GM18951 (cell line): ENCODE measurements around the gene SLC6A16.
"Not testable (repeated sequence)": the region's sequence is repeated elsewhere in the genome, so short reads cannot be mapped to it uniquely, and the experiment has no call there.

Experiments
- POLR2A ChIP-seq: IDR thresholded peaks from 4 replicates; pipeline ENCODE4 v1.6.1; 2011; ENCODE audit warnings: mild to moderate bottlenecking; ENCODE audit not compliant: insufficient read length, insufficient read depth; ENCODE audit errors: extremely low read depth
- in situ Hi-C: fragments of 300-500 bp; cut with MboI; formaldehyde crosslinking; loops from one replicate; pipeline ENCODE4 v1.12.0; 2022; ENCODE audit warnings: low sequenced_read_pairs, mixed read lengths, inconsistent platforms; ENCODE audit not compliant: unreplicated experiment

SLC6A16 gene

GRCh38 chr19:49324801-49325576 is at the start of gene SLC6A16:
Gene SLC6A16 (minus strand): TSS chr19:49325191. CDS start chr19:49311347, 13,844 bp downstream.
- in situ Hi-C loops, result no loop called here
- no peak for TF ChIP-seq POLR2A

- in situ Hi-C loops, result not testable (repeated sequence)
Observed at GRCh38 chr19:49373174-49373573, 48.2 kb upstream of the SLC6A16 start.

GRCh38 chr19:49371184-49371583 is 46.2 kb upstream of the SLC6A16 start:
- no peak for TF ChIP-seq POLR2A
- in situ Hi-C loops, result no loop called here

GRCh38 chr19:49368711-49369358 is 43.8 kb upstream of the SLC6A16 start:
- TF ChIP-seq POLR2A, result no peak
- in situ Hi-C loops, result no loop called here

GRCh38 chr19:49366110-49366509 is 41.1 kb upstream of the SLC6A16 start:
- in situ Hi-C loops, result no loop called here
- no peak for TF ChIP-seq POLR2A

GRCh38 chr19:49364083-49364737 is 39.2 kb upstream of the SLC6A16 start:
- in situ Hi-C loops, result no loop called here
- TF ChIP-seq POLR2A, result no peak

GRCh38 chr19:49363268-49364082 is 38.5 kb upstream of the SLC6A16 start, which contains the start of gene DKKL1:
Gene DKKL1 (plus strand): TSS chr19:49363877. CDS start chr19:49363999, 122 bp downstream.
- in situ Hi-C loops, result no loop called here
- TF ChIP-seq POLR2A, result no peak

- no peak for TF ChIP-seq POLR2A
- in situ Hi-C loops, result no loop called here
Observed at GRCh38 chr19:49362929-49363267, 37.9 kb upstream of the SLC6A16 start.

- in situ Hi-C loops, result no loop called here
- TF ChIP-seq POLR2A, result no peak
Observed at GRCh38 chr19:49362048-49362928, 37.3 kb upstream of the SLC6A16 start, which contains the start of gene TEAD2. Gene TEAD2 (minus strand): TSS chr19:49362416. CDS start chr19:49360075, 2,341 bp downstream.

- TF ChIP-seq POLR2A, result no peak
- in situ Hi-C loops, result no loop called here
Observed at GRCh38 chr19:49361438-49362047, 36.6 kb upstream of the SLC6A16 start.

GRCh38 chr19:49359851-49360820 is 35.1 kb upstream of the SLC6A16 start:
- in situ Hi-C loops, result no loop called here
- no peak for TF ChIP-seq POLR2A

- no peak for TF ChIP-seq POLR2A
- in situ Hi-C loops, result no loop called here
Observed at GRCh38 chr19:49357186-49357585, 32.2 kb upstream of the SLC6A16 start.
